Gastrocnemius medialis (tissue), 4 donors: Measurements from ENCODE around the gene TNIK.

ENCODE experiments used
- POLR2A ChIP-seq, 2 donors: fragments of 450-650 bp; IDR thresholded peaks; one replicate each; pipeline ENCODE4 v1.6.1; 2017; ENCODE audit warnings: antibody characterized with exemption in 2 of 2, mild to moderate bottlenecking in 2 of 2, moderate library complexity in 2 of 2
- TF ChIP-seq, protein P1 (sequence below), 5 experiments: fragments of 450-650 bp in 3 of 5; fragments of 200-600 bp in 2 of 5; sonication (generic) in 2 of 5; IDR thresholded peaks in 4 of 5; conservative IDR thresholded peaks in 1 of 5; 1 replicate in 4 of 5; 2 replicates in 1 of 5; pipeline ENCODE4 v1.5.1; 2016 to 2019; ENCODE audit warnings: antibody characterized with exemption in 5 of 5, mild to moderate bottlenecking in 3 of 5, moderate library complexity in 3 of 5

DNA sequence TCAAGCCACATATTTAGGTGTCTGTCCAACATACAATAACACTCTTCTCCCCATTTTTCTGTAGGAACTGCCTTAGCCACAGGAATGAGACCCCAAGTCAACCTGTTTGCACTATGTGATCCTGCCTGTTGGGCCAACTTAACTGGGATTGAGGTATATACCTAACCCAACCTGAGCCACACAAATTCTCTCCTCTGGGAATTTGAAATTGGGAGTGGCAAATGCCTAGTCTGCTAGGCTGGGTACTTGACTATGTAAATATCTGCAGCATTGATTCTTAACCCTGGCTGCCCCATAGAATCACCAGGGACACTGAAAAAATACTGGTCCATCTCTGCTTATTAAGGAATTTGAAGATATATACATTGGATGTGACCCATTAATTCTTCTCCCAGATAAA is 35.2 kb upstream of the TNIK start:
- TF ChIP-seq, protein P1, sequence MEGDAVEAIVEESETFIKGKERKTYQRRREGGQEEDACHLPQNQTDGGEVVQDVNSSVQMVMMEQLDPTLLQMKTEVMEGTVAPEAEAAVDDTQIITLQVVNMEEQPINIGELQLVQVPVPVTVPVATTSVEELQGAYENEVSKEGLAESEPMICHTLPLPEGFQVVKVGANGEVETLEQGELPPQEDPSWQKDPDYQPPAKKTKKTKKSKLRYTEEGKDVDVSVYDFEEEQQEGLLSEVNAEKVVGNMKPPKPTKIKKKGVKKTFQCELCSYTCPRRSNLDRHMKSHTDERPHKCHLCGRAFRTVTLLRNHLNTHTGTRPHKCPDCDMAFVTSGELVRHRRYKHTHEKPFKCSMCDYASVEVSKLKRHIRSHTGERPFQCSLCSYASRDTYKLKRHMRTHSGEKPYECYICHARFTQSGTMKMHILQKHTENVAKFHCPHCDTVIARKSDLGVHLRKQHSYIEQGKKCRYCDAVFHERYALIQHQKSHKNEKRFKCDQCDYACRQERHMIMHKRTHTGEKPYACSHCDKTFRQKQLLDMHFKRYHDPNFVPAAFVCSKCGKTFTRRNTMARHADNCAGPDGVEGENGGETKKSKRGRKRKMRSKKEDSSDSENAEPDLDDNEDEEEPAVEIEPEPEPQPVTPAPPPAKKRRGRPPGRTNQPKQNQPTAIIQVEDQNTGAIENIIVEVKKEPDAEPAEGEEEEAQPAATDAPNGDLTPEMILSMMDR (IDR thresholded peaks at IDR 0.05 in 4 of 5, conservative IDR thresholded peaks at IDR 0.05 in 1 of 5): no peak
- TF ChIP-seq POLR2A (IDR thresholded peaks at IDR 0.05): no peak
